Hematopoietic multipotent progenitor cell treated with erythropoietin and hydrocortisone succinate and interleukin-3 and kit ligand, for 17 days (in vitro differentiated cells): ENCODE data around the gene SPCS1.
A peak's percentile ranks its signal among the peaks of the same experiment; 100 is the strongest.
"Not testable (repeated sequence)": the region's sequence is repeated elsewhere in the genome, so short reads cannot be mapped to it uniquely, and the experiment has no call there.

Experiments used
- DNase-seq: peaks from one replicate; pipeline ENCODE4 v3.0.0-alpha.2; 2015; ENCODE audit warnings: low spot score

Gene SPCS1

GRCh38 chr3:52694528-52695189 lies 11.2 kb upstream of the SPCS1 start:
- no peak for DNase-seq

GRCh38 chr3:52695798-52696671 lies 9.9 kb upstream of the SPCS1 start:
- no peak for DNase-seq

- DNase-seq, result no peak
Observed at GRCh38 chr3:52696830-52697631, 8.9 kb upstream of the SPCS1 start.

GRCh38 chr3:52697632-52697965 lies 8.3 kb upstream of the SPCS1 start:
- DNase-seq, result no peak

- no peak for DNase-seq
Observed at GRCh38 chr3:52703341-52703740, 2.6 kb upstream of the SPCS1 start.

- peak; percentile 34 for DNase-seq
Observed at GRCh38 chr3:52704611-52705437, 1.1 kb upstream of the SPCS1 start.

- DNase-seq, result no peak
Observed at GRCh38 chr3:52705438-52705687, 543 bp upstream of the SPCS1 start.

GRCh38 chr3:52707585-52707984 lies 1.7 kb downstream of the SPCS1 start:
- DNase-seq, result no peak

GRCh38 chr3:52710512-52710911 lies 4.6 kb downstream of the SPCS1 start:
- DNase-seq, result no peak

- DNase-seq, result no peak
Observed at GRCh38 chr3:52712291-52713212, 6.6 kb downstream of the SPCS1 start.

- DNase-seq, result no peak
Observed at GRCh38 chr3:52714335-52715302, 8.7 kb downstream of the SPCS1 start.

GRCh38 chr3:52715714-52716305 lies 9.9 kb downstream of the SPCS1 start:
- no peak for DNase-seq

GRCh38 chr3:52719618-52720017 lies 13.7 kb downstream of the SPCS1 start:
- no peak for DNase-seq

GRCh38 chr3:52721002-52721729 lies 15.3 kb downstream of the SPCS1 start:
- no peak for DNase-seq

GRCh38 chr3:52721730-52722008 lies 15.8 kb downstream of the SPCS1 start:
- no peak for DNase-seq

GRCh38 chr3:52722491-52722890 lies 16.6 kb downstream of the SPCS1 start:
- DNase-seq, result no peak

- no peak for DNase-seq
Observed at GRCh38 chr3:52723935-52724334, 18.0 kb downstream of the SPCS1 start.

- DNase-seq, result no peak
Observed at GRCh38 chr3:52724511-52724910, 18.6 kb downstream of the SPCS1 start.

GRCh38 chr3:52728753-52729152 lies 22.8 kb downstream of the SPCS1 start:
- DNase-seq, result not testable (repeated sequence)
